ENCODE results near the gene SNPH.

DNA sequence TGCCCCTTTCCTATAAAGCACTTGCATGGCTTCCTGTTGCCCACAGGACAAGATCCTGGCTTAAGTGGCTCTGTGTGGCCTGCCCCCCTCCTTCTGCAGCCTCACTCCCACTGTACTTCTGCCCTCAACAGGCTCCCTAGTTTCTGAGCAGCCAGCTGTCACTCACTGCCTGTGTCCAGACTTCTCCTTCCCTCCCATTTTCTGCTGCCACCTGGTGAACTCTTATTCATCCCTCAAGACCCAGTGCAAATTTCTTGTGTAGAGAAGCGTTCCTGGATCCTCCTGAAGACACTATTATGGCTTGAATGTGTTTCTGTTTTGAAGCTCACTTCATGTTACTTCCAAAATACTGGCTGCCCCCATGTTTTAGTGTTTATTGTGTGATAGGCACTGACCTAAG, 26.5 kb downstream of the SNPH start:
- TF ChIP-seq, protein P1, sequence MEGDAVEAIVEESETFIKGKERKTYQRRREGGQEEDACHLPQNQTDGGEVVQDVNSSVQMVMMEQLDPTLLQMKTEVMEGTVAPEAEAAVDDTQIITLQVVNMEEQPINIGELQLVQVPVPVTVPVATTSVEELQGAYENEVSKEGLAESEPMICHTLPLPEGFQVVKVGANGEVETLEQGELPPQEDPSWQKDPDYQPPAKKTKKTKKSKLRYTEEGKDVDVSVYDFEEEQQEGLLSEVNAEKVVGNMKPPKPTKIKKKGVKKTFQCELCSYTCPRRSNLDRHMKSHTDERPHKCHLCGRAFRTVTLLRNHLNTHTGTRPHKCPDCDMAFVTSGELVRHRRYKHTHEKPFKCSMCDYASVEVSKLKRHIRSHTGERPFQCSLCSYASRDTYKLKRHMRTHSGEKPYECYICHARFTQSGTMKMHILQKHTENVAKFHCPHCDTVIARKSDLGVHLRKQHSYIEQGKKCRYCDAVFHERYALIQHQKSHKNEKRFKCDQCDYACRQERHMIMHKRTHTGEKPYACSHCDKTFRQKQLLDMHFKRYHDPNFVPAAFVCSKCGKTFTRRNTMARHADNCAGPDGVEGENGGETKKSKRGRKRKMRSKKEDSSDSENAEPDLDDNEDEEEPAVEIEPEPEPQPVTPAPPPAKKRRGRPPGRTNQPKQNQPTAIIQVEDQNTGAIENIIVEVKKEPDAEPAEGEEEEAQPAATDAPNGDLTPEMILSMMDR (IDR thresholded peaks at IDR 0.05), result no peak
- no peak for TF ChIP-seq POLR2A (IDR thresholded peaks at IDR 0.05)
